ENCODE data around the gene MEX3A.
A peak's percentile ranks its signal among the peaks of the same experiment; 100 is the strongest.
"Not testable (repeated sequence)": the region's sequence is repeated elsewhere in the genome, so short reads cannot be mapped to it uniquely, and the experiment has no call there.

Gene MEX3A

GRCh38 chr1:156083800-156084790 lies 1.8 kb upstream of the MEX3A start:
- no peak for DNase-seq (ENCODE audit: low read depth, low spot score)
- H3K4me3 ChIP-seq (ENCODE audit: low read length): no peak overlapping the region

GRCh38 chr1:156081917-156082308 lies 352 bp downstream of the MEX3A start:
- no peak for DNase-seq (ENCODE audit: low read depth, low spot score)
- H3K4me3 ChIP-seq (ENCODE audit: low read length): peak overlapping the region; percentile 77

GRCh38 chr1:156081180-156081916 lies 917 bp downstream of the MEX3A start:
- peak overlapping the region; percentile 77 for H3K4me3 ChIP-seq (ENCODE audit: low read length)
- no peak for DNase-seq (ENCODE audit: low read depth, low spot score)

- no peak for DNase-seq (ENCODE audit: low read depth, low spot score)
- peak overlapping the region; percentile 77 for H3K4me3 ChIP-seq (ENCODE audit: low read length)
Measured at GRCh38 chr1:156080863-156081179, 1.4 kb downstream of the MEX3A start.

GRCh38 chr1:156080241-156080862 lies 1.9 kb downstream of the MEX3A start:
- no peak for DNase-seq (ENCODE audit: low read depth, low spot score)
- peak overlapping the region; percentile 77 for H3K4me3 ChIP-seq (ENCODE audit: low read length)

GRCh38 chr1:156079762-156080161 lies 2.5 kb downstream of the MEX3A start:
- DNase-seq (ENCODE audit: low read depth, low spot score): no peak
- H3K4me3 ChIP-seq (ENCODE audit: low read length): no peak overlapping the region

- DNase-seq (ENCODE audit: low read depth, low spot score): no peak
- no peak overlapping the region for H3K4me3 ChIP-seq (ENCODE audit: low read length)
Measured at GRCh38 chr1:156078728-156079127, 3.5 kb downstream of the MEX3A start.

GRCh38 chr1:156077430-156077760 lies 4.9 kb downstream of the MEX3A start:
- no peak overlapping the region for H3K4me3 ChIP-seq (ENCODE audit: low read length)

GRCh38 chr1:156076609-156077429 lies 5.4 kb downstream of the MEX3A start:
- H3K4me3 ChIP-seq (ENCODE audit: low read length): no peak overlapping the region
- no peak for DNase-seq (ENCODE audit: low read depth, low spot score)

More at GRCh38 chr1:156077430-156077760, 4.9 kb downstream of the MEX3A start:
- DNase-seq (ENCODE audit: low read depth, low spot score): no peak

GRCh38 chr1:156075775-156076204 lies 6.5 kb downstream of the MEX3A start:
- H3K4me3 ChIP-seq (ENCODE audit: low read length): no peak overlapping the region
- no peak for DNase-seq (ENCODE audit: low read depth, low spot score)

GRCh38 chr1:156075162-156075561 lies 7.1 kb downstream of the MEX3A start:
- DNase-seq (ENCODE audit: low read depth, low spot score): no peak
- no peak overlapping the region for H3K4me3 ChIP-seq (ENCODE audit: low read length)

GRCh38 chr1:156074661-156075060 lies 7.6 kb downstream of the MEX3A start:
- no peak for DNase-seq (ENCODE audit: low read depth, low spot score)
- no peak overlapping the region for H3K4me3 ChIP-seq (ENCODE audit: low read length)

GRCh38 chr1:156073740-156074139 lies 8.5 kb downstream of the MEX3A start:
- H3K4me3 ChIP-seq (ENCODE audit: low read length): no peak overlapping the region
- DNase-seq (ENCODE audit: low read depth, low spot score): no peak

- no peak for DNase-seq (ENCODE audit: low read depth, low spot score)
- H3K4me3 ChIP-seq (ENCODE audit: low read length): no peak overlapping the region
Measured at GRCh38 chr1:156073110-156073687, 9.1 kb downstream of the MEX3A start.

GRCh38 chr1:156072251-156072650 lies 10.0 kb downstream of the MEX3A start:
- no peak overlapping the region for H3K4me3 ChIP-seq (ENCODE audit: low read length)
- DNase-seq (ENCODE audit: low read depth, low spot score): no peak

GRCh38 chr1:156071332-156071816 lies 10.9 kb downstream of the MEX3A start:
- H3K4me3 ChIP-seq (ENCODE audit: low read length); DNase-seq (ENCODE audit: low read depth, low spot score): not testable (repeated sequence)

- no peak for DNase-seq (ENCODE audit: low read depth, low spot score)
- no peak overlapping the region for H3K4me3 ChIP-seq (ENCODE audit: low read length)
Measured at GRCh38 chr1:156070548-156070947, 11.7 kb downstream of the MEX3A start.

Measured in Jurkat, Clone E6-1 (cell line).